ENCODE measurements around the gene PPP2R2C.

PPP2R2C gene

DNA sequence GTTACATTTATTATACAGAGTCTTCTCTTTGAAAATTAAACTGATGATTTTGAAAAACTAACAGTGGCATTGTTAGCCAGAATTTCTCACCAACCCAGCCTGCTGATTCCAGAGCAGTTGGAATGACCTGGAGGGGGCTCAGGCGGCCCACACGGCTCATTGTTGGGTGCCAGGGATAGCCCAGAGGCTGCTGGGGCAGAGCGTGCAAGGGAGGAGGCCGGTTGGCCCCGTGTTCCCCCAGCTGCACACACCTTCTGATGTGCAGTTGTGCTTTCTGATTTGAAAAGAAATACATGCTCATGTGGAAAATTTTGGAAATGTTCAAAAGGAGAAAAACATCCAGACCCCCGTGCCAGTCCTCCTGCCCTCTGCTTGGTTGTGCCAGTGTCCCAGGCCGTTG lies 182.2 kb downstream of the PPP2R2C start:
- H3K27me3 Mint-ChIP-seq = no peaks in the 10 kb centered on the region
- H3K4me1 Mint-ChIP-seq = no peaks in the 10 kb centered on the region
- no peaks in the 10 kb centered on the region for H3K9me3 Mint-ChIP-seq
- H3K4me3 Mint-ChIP-seq = no peak overlapping the region
- H3K27ac Mint-ChIP-seq = no peak overlapping the region
- DNase-seq = no peak
- CTCF ChIA-PET = no interaction called here
- no peaks in the 10 kb centered on the region for H3K36me3 Mint-ChIP-seq

- Mint-ChIP-seq H3K4me1 (no peaks in the 10 kb centered on the region), H3K27ac (no peak overlapping the region), H3K36me3 (no peaks in the 10 kb centered on the region), H3K9me3 (no peaks in the 10 kb centered on the region), H3K4me3 (no peak overlapping the region), H3K27me3 (no peaks in the 10 kb centered on the region)
- no peak for DNase-seq
- CTCF ChIA-PET = interaction anchor here (0.8 kb wide), 1 partner anchor 42 kb away, joined by 3 read pairs; no protein-coding TSS in a partner anchor
Measured at GRCh38 chr4:6288871-6289270, 183.5 kb downstream of the PPP2R2C start.

DNA sequence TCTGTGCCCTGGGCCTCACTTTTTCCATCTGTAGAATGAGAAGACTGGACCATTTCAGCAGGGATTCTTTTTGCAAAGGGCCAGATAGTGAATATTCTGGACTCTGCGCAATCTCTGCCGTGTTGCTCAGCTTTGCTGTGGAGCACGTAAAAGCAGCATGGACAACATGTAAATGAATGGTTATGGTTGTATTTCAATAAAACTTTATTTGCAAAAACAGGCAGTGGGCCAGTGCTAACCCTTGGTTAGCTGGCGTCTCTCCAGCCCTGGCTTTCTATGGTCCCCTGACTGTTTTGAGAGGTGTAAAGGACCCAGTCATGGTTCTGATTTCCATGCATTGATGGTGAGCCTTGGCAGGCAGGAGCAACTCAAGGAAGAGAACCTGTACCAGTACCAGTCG lies 184.1 kb downstream of the PPP2R2C start:
- Mint-ChIP-seq H3K27me3 (no peaks in the 10 kb centered on the region), H3K9me3 (no peaks in the 10 kb centered on the region), H3K27ac (no peak overlapping the region), H3K4me1 (no peaks in the 10 kb centered on the region), H3K36me3 (no peaks in the 10 kb centered on the region), H3K4me3 (no peak overlapping the region)
- no peak for DNase-seq
- CTCF ChIA-PET = interaction anchor here (0.8 kb wide), 1 partner anchor 42 kb away, joined by 3 read pairs; no protein-coding TSS in a partner anchor

- no peak overlapping the region for H3K27ac Mint-ChIP-seq
- H3K4me1 Mint-ChIP-seq = no peaks in the 10 kb centered on the region
- no peak for DNase-seq
- no peaks in the 10 kb centered on the region for H3K9me3 Mint-ChIP-seq
- no peak overlapping the region for H3K4me3 Mint-ChIP-seq
- H3K36me3 Mint-ChIP-seq = no peaks in the 10 kb centered on the region
- no peaks in the 10 kb centered on the region for H3K27me3 Mint-ChIP-seq
- CTCF ChIA-PET = no interaction called here
Measured at GRCh38 chr4:6287017-6287788, 185.2 kb downstream of the PPP2R2C start.

- Mint-ChIP-seq H3K4me3 (no peak overlapping the region), H3K4me1 (peaks cover 12% of the 10 kb centered on the region), H3K9me3 (no peaks in the 10 kb centered on the region), H3K27ac (no peak overlapping the region), H3K27me3 (no peaks in the 10 kb centered on the region), H3K36me3 (no peaks in the 10 kb centered on the region)
- DNase-seq = no peak
- CTCF ChIA-PET = no interaction called here
Measured at GRCh38 chr4:6283282-6283681, 189.1 kb downstream of the PPP2R2C start.

GRCh38 chr4:6282314-6282771 lies 190.1 kb downstream of the PPP2R2C start:
- Mint-ChIP-seq H3K4me3 (no peak overlapping the region), H3K27me3 (no peaks in the 10 kb centered on the region), H3K4me1 (peaks cover 13% of the 10 kb centered on the region), H3K27ac (no peak overlapping the region), H3K9me3 (no peaks in the 10 kb centered on the region), H3K36me3 (no peaks in the 10 kb centered on the region)
- no peak for DNase-seq
- CTCF ChIA-PET = no interaction called here

DNA sequence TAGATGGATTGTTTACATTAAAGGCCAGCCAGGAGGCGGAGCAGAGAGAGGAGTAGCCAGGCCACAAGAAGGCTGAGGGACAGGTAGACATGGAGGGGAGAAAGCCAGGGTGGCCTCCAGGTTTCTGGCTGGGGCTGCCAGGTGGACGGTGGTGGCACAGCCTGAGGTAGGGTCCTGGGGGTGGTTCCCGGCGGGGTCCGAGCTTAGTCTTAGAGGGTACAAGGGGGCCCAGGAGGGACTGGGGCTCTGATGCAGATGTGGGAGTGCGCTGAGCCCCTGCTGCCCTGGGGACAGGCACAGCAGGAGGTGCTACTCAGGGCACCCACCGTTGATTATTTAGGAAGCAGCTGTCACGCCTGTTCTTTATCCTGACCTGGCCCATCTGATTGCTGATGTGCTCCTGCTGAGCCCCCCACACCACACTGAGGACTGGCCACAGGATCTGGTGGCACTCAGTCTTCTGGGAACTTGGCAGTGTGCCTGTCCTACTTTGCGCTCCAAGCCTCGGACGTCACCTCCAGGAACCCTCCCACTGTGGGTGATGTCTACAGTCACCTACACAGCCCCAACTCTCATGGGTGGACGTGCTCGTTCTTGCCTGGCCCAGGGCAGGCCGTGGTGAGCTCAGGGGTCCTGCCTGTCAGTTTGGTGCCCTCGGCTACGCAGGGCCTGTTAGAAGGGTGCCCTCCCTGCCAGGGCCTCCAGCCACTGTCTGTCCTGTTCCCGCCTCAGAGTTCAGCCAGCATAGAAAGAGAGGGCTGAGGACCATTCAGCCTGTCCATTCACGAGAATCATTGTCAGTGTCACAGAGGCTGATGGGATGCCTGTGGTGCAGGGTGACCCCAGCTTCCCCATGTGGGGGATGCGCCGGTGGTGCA lies 190.7 kb downstream of the PPP2R2C start:
- no peak for DNase-seq
- CTCF ChIA-PET = no interaction called here
- Mint-ChIP-seq H3K27ac (no peak overlapping the region), H3K36me3 (no peaks in the 10 kb centered on the region), H3K9me3 (no peaks in the 10 kb centered on the region), H3K4me3 (no peak overlapping the region), H3K27me3 (no peaks in the 10 kb centered on the region), H3K4me1 (peaks cover 13% of the 10 kb centered on the region)

- CTCF ChIA-PET = interaction anchor here (0.9 kb wide), 1 partner anchor 47 kb away, joined by 3 read pairs; no protein-coding TSS in a partner anchor
- Mint-ChIP-seq H3K27ac (no peak overlapping the region), H3K27me3 (no peaks in the 10 kb centered on the region), H3K4me3 (no peak overlapping the region), H3K36me3 (no peaks in the 10 kb centered on the region), H3K4me1 (peaks cover 13% of the 10 kb centered on the region), H3K9me3 (no peaks in the 10 kb centered on the region)
- DNase-seq = no peak
Measured at GRCh38 chr4:6280365-6280996, 191.9 kb downstream of the PPP2R2C start.

DNA sequence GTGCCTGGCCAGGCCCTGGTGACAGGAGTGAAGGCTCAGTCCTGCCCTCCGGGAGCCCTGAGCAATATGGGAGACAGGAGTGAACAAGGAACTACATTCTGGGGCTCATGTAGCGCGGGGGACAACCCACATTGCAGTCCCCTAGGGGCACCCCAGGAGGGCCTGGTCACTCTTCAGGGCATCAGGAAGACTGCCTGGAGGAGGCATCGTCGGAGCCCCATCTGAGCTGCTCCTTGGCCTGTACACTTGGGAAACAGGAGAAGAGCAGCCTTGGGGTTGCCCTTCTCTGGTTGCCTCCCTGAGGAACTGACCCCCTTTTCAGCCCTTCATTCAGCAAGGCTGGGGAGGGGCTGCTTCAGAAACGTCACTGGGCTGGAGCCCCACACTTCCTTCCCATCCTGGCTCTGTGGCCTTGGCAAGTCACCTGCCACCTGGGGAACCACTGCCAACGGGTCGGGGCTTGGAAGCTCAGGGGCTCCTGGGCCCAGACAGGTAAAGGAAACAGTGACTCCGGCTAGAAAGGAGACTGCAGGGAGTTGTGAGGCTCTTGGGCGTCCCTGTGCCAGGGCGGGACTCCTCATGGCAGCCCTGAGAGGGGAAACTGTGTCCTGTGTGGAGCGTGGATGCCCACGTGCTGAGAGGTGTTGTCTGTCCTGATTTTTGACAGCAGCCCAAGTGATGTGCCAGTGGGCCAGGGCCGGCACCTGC lies 192.7 kb downstream of the PPP2R2C start:
- H3K4me3 Mint-ChIP-seq = no peak overlapping the region
- no peak overlapping the region for H3K27ac Mint-ChIP-seq
- H3K9me3 Mint-ChIP-seq = no peaks in the 10 kb centered on the region
- no peaks in the 10 kb centered on the region for H3K36me3 Mint-ChIP-seq
- DNase-seq = no peak
- peaks cover 13% of the 10 kb centered on the region for H3K4me1 Mint-ChIP-seq
- CTCF ChIA-PET = interaction anchor here (0.9 to 1.4 kb wide), 4 partner anchors 29 to 145 kb away, joined by 3 to 6 read pairs (median 4); no protein-coding TSS in a partner anchor
- peaks cover under 1% of the 10 kb centered on the region for H3K27me3 Mint-ChIP-seq

DNA sequence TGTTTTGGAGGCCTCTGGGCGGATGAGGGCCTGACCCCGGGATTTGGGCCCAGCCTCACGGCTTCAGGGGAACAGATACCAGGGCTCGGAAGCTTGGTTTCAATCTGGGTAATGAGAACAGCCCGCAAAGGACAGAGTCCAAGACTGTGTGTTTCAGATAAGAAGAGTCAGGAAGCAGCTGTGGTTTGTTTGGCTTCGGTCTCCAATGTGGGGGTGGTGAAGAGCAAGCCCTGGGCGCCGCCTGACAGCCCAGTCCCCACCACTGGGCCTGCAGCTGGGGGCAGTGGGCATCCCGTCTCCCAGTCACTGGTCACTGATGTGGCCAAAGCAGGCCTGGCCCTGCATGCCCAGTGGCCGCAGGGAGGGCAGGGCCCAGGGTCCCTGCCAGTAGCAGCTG lies 193.6 kb downstream of the PPP2R2C start:
- CTCF ChIA-PET = interaction anchor here (0.9 to 1.4 kb wide), 4 partner anchors 28 to 144 kb away, joined by 3 to 6 read pairs (median 5); no protein-coding TSS in a partner anchor
- Mint-ChIP-seq H3K9me3 (no peaks in the 10 kb centered on the region), H3K27me3 (peaks cover 6% of the 10 kb centered on the region), H3K4me3 (no peak overlapping the region), H3K36me3 (no peaks in the 10 kb centered on the region), H3K27ac (no peak overlapping the region), H3K4me1 (peaks cover 13% of the 10 kb centered on the region)
- DNase-seq = peak; percentile 27

DNA sequence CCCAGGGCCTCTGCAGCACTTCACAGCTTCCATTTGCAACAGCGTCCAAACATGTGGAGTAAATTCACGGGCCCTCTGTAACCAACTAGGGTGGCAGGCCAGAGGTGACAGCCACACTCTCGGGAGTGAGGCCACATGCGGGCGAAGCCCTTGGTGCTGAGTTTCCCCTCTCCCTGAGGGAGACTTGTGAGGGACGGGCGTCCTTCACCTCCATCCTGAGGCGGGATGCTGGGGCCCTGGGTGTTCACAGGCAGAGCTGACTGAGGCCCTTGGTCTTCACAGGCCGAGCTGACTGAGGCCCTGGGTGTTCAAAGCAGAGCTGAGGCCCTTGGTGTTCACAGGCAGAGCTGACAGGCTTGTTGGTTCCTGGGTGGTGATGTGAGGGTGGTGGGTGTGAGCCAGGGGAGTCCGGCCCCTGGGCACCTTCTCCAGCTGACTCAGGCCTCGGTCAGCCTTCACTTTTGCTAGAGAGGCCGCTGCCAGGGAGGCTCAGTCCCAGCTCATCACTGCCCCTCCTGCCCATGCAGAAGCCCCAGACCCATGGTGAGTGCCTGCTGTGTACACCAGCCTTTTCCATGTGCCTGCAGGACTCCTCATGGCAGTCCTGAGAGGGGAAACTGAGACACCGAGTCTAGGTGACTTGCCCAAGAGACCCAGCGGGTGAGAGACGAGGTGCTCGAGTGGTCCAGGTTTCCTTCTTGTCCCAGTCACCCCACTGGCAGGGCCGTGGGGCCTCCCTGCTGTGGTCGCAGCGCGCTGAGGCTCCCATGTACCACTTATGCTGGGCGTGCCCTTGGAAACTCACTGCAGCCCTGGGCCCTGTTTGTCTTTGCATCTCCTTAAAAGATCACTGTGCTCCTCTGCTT lies 194.2 kb downstream of the PPP2R2C start:
- Mint-ChIP-seq H3K9me3 (no peaks in the 10 kb centered on the region), H3K4me3 (no peak overlapping the region), H3K27me3 (peaks cover 6% of the 10 kb centered on the region), H3K36me3 (no peaks in the 10 kb centered on the region), H3K4me1 (peaks cover 13% of the 10 kb centered on the region), H3K27ac (no peak overlapping the region)
- CTCF ChIA-PET = interaction anchor here (1.1 to 1.2 kb wide), 2 partner anchors 27 to 49 kb away, joined by 6 read pairs; no protein-coding TSS in a partner anchor
- DNase-seq = no peak

DNA sequence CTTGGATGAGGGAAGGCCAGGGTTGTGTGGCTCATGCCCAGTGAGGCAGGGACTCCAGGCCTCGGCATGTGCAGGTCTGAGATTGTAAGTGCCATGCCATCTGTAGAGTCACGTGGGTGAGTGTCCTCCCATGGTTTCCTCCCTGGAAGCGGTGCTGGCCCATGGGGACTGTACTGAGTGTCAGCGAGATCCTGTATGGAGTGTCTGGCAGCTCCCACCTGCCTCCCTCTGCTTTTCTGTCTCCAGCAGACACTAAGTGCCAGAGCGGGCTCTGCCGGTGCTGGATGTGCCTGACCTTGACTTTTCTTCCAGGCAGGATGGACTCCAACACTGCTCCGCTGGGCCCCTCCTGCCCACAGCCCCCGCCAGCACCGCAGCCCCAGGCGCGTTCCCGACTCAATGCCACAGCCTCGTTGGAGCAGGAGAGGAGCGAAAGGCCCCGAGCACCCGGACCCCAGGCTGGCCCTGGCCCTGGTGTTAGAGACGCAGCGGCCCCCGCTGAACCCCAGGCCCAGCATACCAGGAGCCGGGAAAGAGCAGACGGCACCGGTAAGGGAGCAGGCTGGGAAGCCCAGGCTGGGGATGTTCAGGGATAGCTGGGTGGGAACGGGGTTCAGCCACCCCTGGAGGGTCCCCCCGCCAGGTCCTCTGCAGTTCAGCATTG lies 195.1 kb downstream of the PPP2R2C start:
- Mint-ChIP-seq H3K27me3 (peaks cover 9% of the 10 kb centered on the region), H3K4me1 (peaks cover 13% of the 10 kb centered on the region), H3K36me3 (no peaks in the 10 kb centered on the region), H3K9me3 (no peaks in the 10 kb centered on the region), H3K27ac (no peak overlapping the region), H3K4me3 (no peak overlapping the region)
- CTCF ChIA-PET = no interaction called here
- no peak for DNase-seq

Measured in activated naive CD4-positive, alpha-beta T cell treated with anti-CD3 and anti-CD28 coated beads, Interleukin-2, amount 10 ng/mL, durations not matched to agents 7 days and 5 days (primary cell).